ENCODE results near the gene CHTOP.
A peak's percentile ranks its signal among the peaks of the same experiment; 100 is the strongest.

The CHTOP gene

DNA sequence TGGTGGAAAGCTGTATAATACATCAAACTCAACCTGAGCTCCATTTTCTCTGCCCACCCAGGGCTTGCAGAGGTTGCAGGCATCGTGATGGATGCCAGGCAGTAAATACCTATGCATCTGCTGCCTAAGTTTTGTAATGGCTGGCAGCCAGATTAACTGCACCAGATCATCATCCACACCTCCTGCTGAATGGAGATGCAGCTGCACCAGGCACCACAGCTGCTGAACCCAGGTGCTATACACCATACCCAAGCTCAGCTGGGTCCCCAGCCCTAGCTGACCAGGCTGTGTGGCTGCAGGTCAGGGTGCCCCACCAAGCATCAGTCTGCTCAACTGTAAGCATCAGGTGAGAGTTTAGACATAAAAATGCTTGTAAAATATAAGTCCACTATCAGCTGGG, 17.9 kb downstream of the CHTOP start:
- no peak overlapping the region for H3K9ac ChIP-seq
- no peak for TF ChIP-seq CTCF (conservative IDR thresholded peaks at IDR 0.05; ENCODE audit: low read depth, low read length)
- H3K36me3 ChIP-seq (ENCODE audit: insufficient read depth) = no peaks in the 10 kb centered on the region

GRCh38 chr1:153652805-153653500, 19.1 kb downstream of the CHTOP start:
- H3K4me2 ChIP-seq = no peak overlapping the region
- H2AFZ ChIP-seq (ENCODE audit: low read depth) = no peak overlapping the region

More for the DNA sequence above, 17.9 kb downstream of the CHTOP start:
- Histone ChIP-seq H3K27ac (no peak overlapping the region), H2AFZ (ENCODE audit: low read depth) (no peak overlapping the region), H3K4me2 (no peak overlapping the region), H4K20me1 (ENCODE audit: insufficient read depth) (no peaks in the 10 kb centered on the region), H3K79me2 (ENCODE audit: insufficient read depth, low read depth) (no peaks in the 10 kb centered on the region), H3K27me3 (ENCODE audit: insufficient read depth, low read depth) (no peaks in the 10 kb centered on the region), H3K4me3 (IDR thresholded peaks at IDR 0.05; ENCODE audit: insufficient read depth, low read depth, low read length) (no peak overlapping the region), H3K4me1 (ENCODE audit: low read depth, poor library complexity, severe bottlenecking) (peaks cover 5% of the 10 kb centered on the region)

GRCh38 chr1:153655333-153655732, 21.5 kb downstream of the CHTOP start:
- Histone ChIP-seq H3K36me3 (ENCODE audit: insufficient read depth) (no peaks in the 10 kb centered on the region), H3K4me3 (IDR thresholded peaks at IDR 0.05; ENCODE audit: insufficient read depth, low read depth, low read length) (no peak overlapping the region), H3K9ac (no peak overlapping the region), H3K27ac (no peak overlapping the region), H2AFZ (ENCODE audit: low read depth) (no peak overlapping the region), H3K79me2 (ENCODE audit: insufficient read depth, low read depth) (peaks cover 13% of the 10 kb centered on the region), H3K27me3 (ENCODE audit: insufficient read depth, low read depth) (no peaks in the 10 kb centered on the region), H3K4me2 (no peak overlapping the region), H4K20me1 (ENCODE audit: insufficient read depth) (no peaks in the 10 kb centered on the region), H3K4me1 (ENCODE audit: low read depth, poor library complexity, severe bottlenecking) (peaks cover 20% of the 10 kb centered on the region)
- no peak for TF ChIP-seq CTCF (conservative IDR thresholded peaks at IDR 0.05; ENCODE audit: low read depth, low read length)

More at GRCh38 chr1:153652805-153653500, 19.1 kb downstream of the CHTOP start:
- Histone ChIP-seq H4K20me1 (ENCODE audit: insufficient read depth) (no peaks in the 10 kb centered on the region), H3K27me3 (ENCODE audit: insufficient read depth, low read depth) (no peaks in the 10 kb centered on the region), H3K36me3 (ENCODE audit: insufficient read depth) (no peaks in the 10 kb centered on the region), H3K4me3 (IDR thresholded peaks at IDR 0.05; ENCODE audit: insufficient read depth, low read depth, low read length) (no peak overlapping the region), H3K4me1 (ENCODE audit: low read depth, poor library complexity, severe bottlenecking) (peaks cover 7% of the 10 kb centered on the region), H3K9ac (no peak overlapping the region), H3K79me2 (ENCODE audit: insufficient read depth, low read depth) (no peaks in the 10 kb centered on the region), H3K27ac (no peak overlapping the region)
- TF ChIP-seq CTCF (conservative IDR thresholded peaks at IDR 0.05; ENCODE audit: low read depth, low read length) = no peak

GRCh38 chr1:153658400-153659174, 24.7 kb downstream of the CHTOP start, which contains the start of gene SNAPIN:
SNAPIN (plus strand) TSS chr1:153658703; CDS start chr1:153658744, 41 bp downstream.
- Histone ChIP-seq H3K27ac (peak within 1 kb of the TSS; percentile 49), H4K20me1 (ENCODE audit: insufficient read depth) (no peaks in the 10 kb centered on the region), H3K4me1 (ENCODE audit: low read depth, poor library complexity, severe bottlenecking) (peaks cover 15% of the 10 kb centered on the region), H3K79me2 (ENCODE audit: insufficient read depth, low read depth) (peaks cover 13% of the 10 kb centered on the region), H3K36me3 (ENCODE audit: insufficient read depth) (peaks cover 28% of the 10 kb centered on the region; the same call in 1 of the 2 replicates), H3K9ac (peak within 1 kb of the TSS; percentile 73), H3K4me2 (peak within 1 kb of the TSS; percentile 66), H2AFZ (ENCODE audit: low read depth) (peak within 1 kb of the TSS; percentile 97), H3K4me3 (IDR thresholded peaks at IDR 0.05; ENCODE audit: insufficient read depth, low read depth, low read length) (peak within 1 kb of the TSS; percentile 100), H3K27me3 (ENCODE audit: insufficient read depth, low read depth) (no peaks in the 10 kb centered on the region)
- TF ChIP-seq CTCF (conservative IDR thresholded peaks at IDR 0.05; ENCODE audit: low read depth, low read length) = peak; percentile 64

Data from KMS-11 (cell line).